HEK293 (cell line): ENCODE data around the gene ITPR3.

Experiments used
- GLI2 ChIP-seq: fragments of 450-650 bp; formaldehyde crosslinking; IDR thresholded peaks from 2 replicates; pipeline ENCODE4; 2017; ENCODE audit warnings: missing biosample characterization, missing genetic modification characterization, low read depth, borderline replicate concordance
- IKZF3 ChIP-seq: fragments of 450-650 bp; IDR thresholded peaks from 2 replicates; pipeline ENCODE4 v1.5.0; 2018; ENCODE audit warnings: missing biosample characterization, mild to moderate bottlenecking, missing genetic modification characterization, moderate library complexity
- KLF8 ChIP-seq: fragments of 450-650 bp; formaldehyde crosslinking; IDR thresholded peaks from 2 replicates; pipeline ENCODE4 v1.5.1; 2016; ENCODE audit warnings: missing biosample characterization, missing genetic modification characterization
- KLF9 ChIP-seq: fragments of 450-650 bp; formaldehyde crosslinking; IDR thresholded peaks from 2 replicates; pipeline ENCODE4 v1.5.1; 2016; ENCODE audit warnings: missing biosample characterization, missing genetic modification characterization, low read depth
- MEIS1 ChIP-seq: sonication (generic); formaldehyde crosslinking; IDR thresholded peaks from 2 replicates; pipeline ENCODE4 v1.8.1; 2022; ENCODE audit warnings: missing genetic modification reagents, mild to moderate bottlenecking, borderline replicate concordance
- MZF1 ChIP-seq: fragments of 450-650 bp; formaldehyde crosslinking; IDR thresholded peaks from 2 replicates; pipeline ENCODE4 v1.5.1; 2017; ENCODE audit warnings: missing biosample characterization, missing genetic modification characterization, borderline replicate concordance
- RBAK ChIP-seq: fragments of 450-650 bp; formaldehyde crosslinking; IDR thresholded peaks from 2 replicates; pipeline ENCODE4 v1.5.1; 2016; ENCODE audit warnings: missing biosample characterization, missing genetic modification characterization
- TCF7L2 ChIP-seq: IDR thresholded peaks from 2 replicates; pipeline ENCODE4 v1.6.1; 2011; ENCODE audit warnings: low read depth, mild to moderate bottlenecking, inconsistent platforms, low read length, moderate library complexity, borderline replicate concordance
- WT1 ChIP-seq: fragments of 450-650 bp; formaldehyde crosslinking; IDR thresholded peaks from 2 replicates; pipeline ENCODE4 v1.5.1; 2016; ENCODE audit warnings: missing biosample characterization, missing genetic modification characterization
- ZBTB1 ChIP-seq: fragments of 450-650 bp; formaldehyde crosslinking; IDR thresholded peaks from 2 replicates; pipeline ENCODE4 v1.5.1; 2016; ENCODE audit warnings: missing biosample characterization, missing genetic modification characterization
- ZFP37 ChIP-seq: fragments of 450-650 bp; formaldehyde crosslinking; IDR thresholded peaks from 2 replicates; pipeline ENCODE4 v1.5.1; 2016; ENCODE audit warnings: missing biosample characterization, missing genetic modification characterization
- ZNF133 ChIP-seq: fragments of 450-650 bp; formaldehyde crosslinking; IDR thresholded peaks from 2 replicates; pipeline ENCODE4 v1.5.1; 2016; ENCODE audit warnings: missing biosample characterization, missing genetic modification characterization
- ZNF2 ChIP-seq: fragments of 450-650 bp; formaldehyde crosslinking; IDR thresholded peaks from 2 replicates; pipeline ENCODE4 v1.5.1; 2016; ENCODE audit warnings: missing biosample characterization, missing genetic modification characterization
- ZNF24 ChIP-seq: fragments of 450-650 bp; formaldehyde crosslinking; IDR thresholded peaks from 2 replicates; pipeline ENCODE4 v1.5.1; 2016; ENCODE audit warnings: missing biosample characterization, missing genetic modification characterization
- ZNF266 ChIP-seq: fragments of 450-650 bp; formaldehyde crosslinking; IDR thresholded peaks from 2 replicates; pipeline ENCODE4 v1.5.1; 2016; ENCODE audit warnings: missing biosample characterization, missing genetic modification characterization, low read depth
- ZNF530 ChIP-seq: fragments of 450-650 bp; formaldehyde crosslinking; IDR thresholded peaks from 2 replicates; pipeline ENCODE4 v1.5.1; 2016; ENCODE audit warnings: low read depth, missing biosample characterization, missing genetic modification characterization
- ZNF558 ChIP-seq: fragments of 450-650 bp; formaldehyde crosslinking; IDR thresholded peaks from 2 replicates; pipeline ENCODE4 v1.5.1; 2016; ENCODE audit warnings: missing biosample characterization, missing genetic modification characterization
- ZNF585B ChIP-seq: fragments of 450-650 bp; formaldehyde crosslinking; IDR thresholded peaks from 2 replicates; pipeline ENCODE4 v1.5.1; 2016; ENCODE audit warnings: missing biosample characterization, missing genetic modification characterization
- ZNF624 ChIP-seq: fragments of 450-650 bp; formaldehyde crosslinking; IDR thresholded peaks from 2 replicates; pipeline ENCODE4 v1.5.1; 2017; ENCODE audit warnings: missing biosample characterization, missing genetic modification characterization
- ZNF658 ChIP-seq: fragments of 450-650 bp; formaldehyde crosslinking; IDR thresholded peaks from 2 replicates; pipeline ENCODE4; 2016; ENCODE audit warnings: missing biosample characterization, missing genetic modification characterization
- TF ChIP-seq, protein P1 (sequence below): fragments of 450-650 bp; formaldehyde crosslinking; IDR thresholded peaks from 2 replicates; pipeline ENCODE4 v1.5.1; 2016; ENCODE audit warnings: missing biosample characterization, missing genetic modification characterization
- TF ChIP-seq, protein P2 (sequence below): fragments of 450-650 bp; formaldehyde crosslinking; IDR thresholded peaks from 2 replicates; pipeline ENCODE4 v1.5.1; 2016; ENCODE audit warnings: missing biosample characterization, missing genetic modification characterization
- TF ChIP-seq, protein P3 (sequence below): fragments of 450-650 bp; formaldehyde crosslinking; IDR thresholded peaks from 2 replicates; pipeline ENCODE4 v1.5.1; 2016; ENCODE audit warnings: missing biosample characterization, missing genetic modification characterization
- TF ChIP-seq, protein P4 (sequence below): fragments of 450-650 bp; formaldehyde crosslinking; IDR thresholded peaks from 2 replicates; pipeline ENCODE4 v1.5.1; 2016; ENCODE audit warnings: missing biosample characterization, missing genetic modification characterization
- TF ChIP-seq, protein P5 (sequence below): fragments of 450-650 bp; formaldehyde crosslinking; IDR thresholded peaks from 2 replicates; pipeline ENCODE4 v1.5.1; 2017; ENCODE audit warnings: missing biosample characterization, missing genetic modification characterization
- TF ChIP-seq, protein P6 (sequence below): fragments of 450-650 bp; formaldehyde crosslinking; IDR thresholded peaks from 2 replicates; pipeline ENCODE4 v1.5.1; 2016; ENCODE audit warnings: missing biosample characterization, missing genetic modification characterization
- TF ChIP-seq, protein P7 (sequence below): fragments of 450-650 bp; IDR thresholded peaks from 2 replicates; pipeline ENCODE4 v1.5.1; 2018; ENCODE audit warnings: missing biosample characterization, missing genetic modification characterization

ITPR3 gene

DNA sequence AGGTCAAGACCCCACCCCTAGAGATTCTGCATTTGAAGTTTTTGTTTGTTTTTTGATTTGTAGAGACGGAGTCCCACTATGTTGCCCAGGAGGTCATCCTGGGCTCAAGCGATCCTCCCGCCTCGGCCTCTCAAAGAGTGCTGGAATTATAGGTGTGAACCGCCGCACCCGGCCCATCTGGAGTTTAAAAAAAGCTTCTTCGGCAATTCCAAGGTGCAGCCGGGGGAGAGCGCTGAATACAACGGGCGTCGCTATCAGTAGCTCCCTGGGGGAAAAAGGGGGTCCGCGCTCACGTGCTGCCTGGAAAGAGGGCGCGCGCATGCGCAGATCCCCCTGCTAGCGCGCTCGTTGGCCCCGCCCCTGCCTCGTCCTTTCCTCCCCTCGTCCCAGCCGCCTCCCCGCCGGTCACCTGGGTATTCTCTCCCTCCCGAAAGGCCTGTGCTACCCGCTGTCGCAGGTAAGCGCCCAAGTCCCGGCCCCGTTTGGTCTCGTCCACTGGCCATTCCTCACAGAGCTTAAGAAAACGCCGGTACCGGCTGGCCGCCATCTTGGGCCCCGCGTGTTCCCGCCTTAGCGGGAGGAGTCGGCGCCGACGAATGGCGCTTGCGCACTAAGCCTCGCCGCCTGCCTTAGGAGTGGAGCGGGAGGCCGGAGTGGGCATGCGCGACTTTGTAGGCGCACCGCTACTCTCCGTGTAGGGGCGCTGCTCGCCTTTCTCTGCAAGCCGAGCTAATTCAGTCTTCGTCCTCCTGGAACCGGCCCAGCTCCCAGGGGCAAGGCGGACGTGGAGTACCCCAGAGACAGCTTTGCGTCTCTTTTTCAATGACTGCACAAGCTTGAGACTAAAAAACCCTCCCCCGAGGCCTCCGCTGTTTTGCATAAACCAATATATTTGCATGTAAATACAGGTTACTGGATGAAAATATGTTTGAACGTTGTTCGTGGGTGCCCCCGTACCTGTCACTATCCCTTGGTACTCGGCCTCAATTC lies 90.3 kb downstream of the ITPR3 start, which contains the start of gene UQCC2 (continued):
- no peak for TF ChIP-seq ZNF24 (tag by site-specific recombination)
- no peak for TF ChIP-seq ZNF133 (tag by site-specific recombination)
- 0 out of 2 replicates have a peak, but pooled peaks have one; percentile 54 for TF ChIP-seq ZNF2 (tag by site-specific recombination)
- TF ChIP-seq ZBTB1 (tag by site-specific recombination), result no peak
- no peak for TF ChIP-seq RBAK
- TF ChIP-seq KLF8, result peak; percentile 86
- no peak for TF ChIP-seq ZNF266 (tag by site-specific recombination)
- no peak for TF ChIP-seq TCF7L2
- 0 out of 2 replicates have a peak, but pooled peaks have one; percentile 43 for TF ChIP-seq ZFP37 (tag by site-specific recombination)
- TF ChIP-seq, protein P1, sequence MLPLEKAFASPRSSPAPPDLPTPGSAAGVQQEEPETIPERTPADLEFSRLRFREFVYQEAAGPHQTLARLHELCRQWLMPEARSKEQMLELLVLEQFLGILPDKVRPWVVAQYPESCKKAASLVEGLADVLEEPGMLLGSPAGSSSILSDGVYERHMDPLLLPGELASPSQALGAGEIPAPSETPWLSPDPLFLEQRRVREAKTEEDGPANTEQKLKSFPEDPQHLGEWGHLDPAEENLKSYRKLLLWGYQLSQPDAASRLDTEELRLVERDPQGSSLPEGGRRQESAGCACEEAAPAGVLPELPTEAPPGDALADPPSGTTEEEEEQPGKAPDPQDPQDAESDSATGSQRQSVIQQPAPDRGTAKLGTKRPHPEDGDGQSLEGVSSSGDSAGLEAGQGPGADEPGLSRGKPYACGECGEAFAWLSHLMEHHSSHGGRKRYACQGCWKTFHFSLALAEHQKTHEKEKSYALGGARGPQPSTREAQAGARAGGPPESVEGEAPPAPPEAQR (tag by site-specific recombination), result no peak
- no peak for TF ChIP-seq GLI2 (tag by site-specific recombination)
- no peak for TF ChIP-seq ZNF558 (tag by site-specific recombination)
- TF ChIP-seq, protein P2, sequence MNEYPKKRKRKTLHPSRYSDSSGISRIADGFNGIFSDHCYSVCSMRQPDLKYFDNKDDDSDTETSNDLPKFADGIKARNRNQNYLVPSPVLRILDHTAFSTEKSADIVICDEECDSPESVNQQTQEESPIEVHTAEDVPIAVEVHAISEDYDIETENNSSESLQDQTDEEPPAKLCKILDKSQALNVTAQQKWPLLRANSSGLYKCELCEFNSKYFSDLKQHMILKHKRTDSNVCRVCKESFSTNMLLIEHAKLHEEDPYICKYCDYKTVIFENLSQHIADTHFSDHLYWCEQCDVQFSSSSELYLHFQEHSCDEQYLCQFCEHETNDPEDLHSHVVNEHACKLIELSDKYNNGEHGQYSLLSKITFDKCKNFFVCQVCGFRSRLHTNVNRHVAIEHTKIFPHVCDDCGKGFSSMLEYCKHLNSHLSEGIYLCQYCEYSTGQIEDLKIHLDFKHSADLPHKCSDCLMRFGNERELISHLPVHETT (tag by site-specific recombination), result peak; percentile 69; the same call in 1 of the 2 replicates
- TF ChIP-seq ZNF624, result no peak
- no peak for TF ChIP-seq ZNF530 (tag by site-specific recombination)
- TF ChIP-seq WT1, result peak; percentile 71; the same call in 1 of the 2 replicates
- TF ChIP-seq, protein P3, sequence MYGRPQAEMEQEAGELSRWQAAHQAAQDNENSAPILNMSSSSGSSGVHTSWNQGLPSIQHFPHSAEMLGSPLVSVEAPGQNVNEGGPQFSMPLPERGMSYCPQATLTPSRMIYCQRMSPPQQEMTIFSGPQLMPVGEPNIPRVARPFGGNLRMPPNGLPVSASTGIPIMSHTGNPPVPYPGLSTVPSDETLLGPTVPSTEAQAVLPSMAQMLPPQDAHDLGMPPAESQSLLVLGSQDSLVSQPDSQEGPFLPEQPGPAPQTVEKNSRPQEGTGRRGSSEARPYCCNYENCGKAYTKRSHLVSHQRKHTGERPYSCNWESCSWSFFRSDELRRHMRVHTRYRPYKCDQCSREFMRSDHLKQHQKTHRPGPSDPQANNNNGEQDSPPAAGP (tag by site-specific recombination), result peak; percentile 78
- no peak for TF ChIP-seq MEIS1 (CRISPR knock-in tag)
- no peak; the same call in 1 of the 2 replicates for TF ChIP-seq ZNF585B (tag by site-specific recombination)
- TF ChIP-seq, protein P4, sequence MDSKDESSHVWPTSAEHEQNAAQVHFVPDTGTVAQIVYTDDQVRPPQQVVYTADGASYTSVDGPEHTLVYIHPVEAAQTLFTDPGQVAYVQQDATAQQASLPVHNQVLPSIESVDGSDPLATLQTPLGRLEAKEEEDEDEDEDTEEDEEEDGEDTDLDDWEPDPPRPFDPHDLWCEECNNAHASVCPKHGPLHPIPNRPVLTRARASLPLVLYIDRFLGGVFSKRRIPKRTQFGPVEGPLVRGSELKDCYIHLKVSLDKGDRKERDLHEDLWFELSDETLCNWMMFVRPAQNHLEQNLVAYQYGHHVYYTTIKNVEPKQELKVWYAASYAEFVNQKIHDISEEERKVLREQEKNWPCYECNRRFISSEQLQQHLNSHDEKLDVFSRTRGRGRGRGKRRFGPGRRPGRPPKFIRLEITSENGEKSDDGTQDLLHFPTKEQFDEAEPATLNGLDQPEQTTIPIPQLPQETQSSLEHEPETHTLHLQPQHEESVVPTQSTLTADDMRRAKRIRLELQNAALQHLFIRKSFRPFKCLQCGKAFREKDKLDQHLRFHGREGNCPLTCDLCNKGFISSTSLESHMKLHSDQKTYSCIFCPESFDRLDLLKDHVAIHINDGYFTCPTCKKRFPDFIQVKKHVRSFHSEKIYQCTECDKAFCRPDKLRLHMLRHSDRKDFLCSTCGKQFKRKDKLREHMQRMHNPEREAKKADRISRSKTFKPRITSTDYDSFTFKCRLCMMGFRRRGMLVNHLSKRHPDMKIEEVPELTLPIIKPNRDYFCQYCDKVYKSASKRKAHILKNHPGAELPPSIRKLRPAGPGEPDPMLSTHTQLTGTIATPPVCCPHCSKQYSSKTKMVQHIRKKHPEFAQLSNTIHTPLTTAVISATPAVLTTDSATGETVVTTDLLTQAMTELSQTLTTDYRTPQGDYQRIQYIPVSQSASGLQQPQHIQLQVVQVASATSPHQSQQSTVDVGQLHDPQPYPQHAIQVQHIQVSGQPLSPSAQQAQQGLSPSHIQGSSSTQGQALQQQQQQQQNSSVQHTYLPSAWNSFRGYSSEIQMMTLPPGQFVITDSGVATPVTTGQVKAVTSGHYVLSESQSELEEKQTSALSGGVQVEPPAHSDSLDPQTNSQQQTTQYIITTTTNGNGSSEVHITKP (tag by site-specific recombination), result peak; percentile 91
- TF ChIP-seq ZNF658 (tag by site-specific recombination), result no peak
- TF ChIP-seq, protein P5, sequence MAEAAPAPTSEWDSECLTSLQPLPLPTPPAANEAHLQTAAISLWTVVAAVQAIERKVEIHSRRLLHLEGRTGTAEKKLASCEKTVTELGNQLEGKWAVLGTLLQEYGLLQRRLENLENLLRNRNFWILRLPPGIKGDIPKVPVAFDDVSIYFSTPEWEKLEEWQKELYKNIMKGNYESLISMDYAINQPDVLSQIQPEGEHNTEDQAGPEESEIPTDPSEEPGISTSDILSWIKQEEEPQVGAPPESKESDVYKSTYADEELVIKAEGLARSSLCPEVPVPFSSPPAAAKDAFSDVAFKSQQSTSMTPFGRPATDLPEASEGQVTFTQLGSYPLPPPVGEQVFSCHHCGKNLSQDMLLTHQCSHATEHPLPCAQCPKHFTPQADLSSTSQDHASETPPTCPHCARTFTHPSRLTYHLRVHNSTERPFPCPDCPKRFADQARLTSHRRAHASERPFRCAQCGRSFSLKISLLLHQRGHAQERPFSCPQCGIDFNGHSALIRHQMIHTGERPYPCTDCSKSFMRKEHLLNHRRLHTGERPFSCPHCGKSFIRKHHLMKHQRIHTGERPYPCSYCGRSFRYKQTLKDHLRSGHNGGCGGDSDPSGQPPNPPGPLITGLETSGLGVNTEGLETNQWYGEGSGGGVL (tag by site-specific recombination), result no peak
- TF ChIP-seq, protein P6, sequence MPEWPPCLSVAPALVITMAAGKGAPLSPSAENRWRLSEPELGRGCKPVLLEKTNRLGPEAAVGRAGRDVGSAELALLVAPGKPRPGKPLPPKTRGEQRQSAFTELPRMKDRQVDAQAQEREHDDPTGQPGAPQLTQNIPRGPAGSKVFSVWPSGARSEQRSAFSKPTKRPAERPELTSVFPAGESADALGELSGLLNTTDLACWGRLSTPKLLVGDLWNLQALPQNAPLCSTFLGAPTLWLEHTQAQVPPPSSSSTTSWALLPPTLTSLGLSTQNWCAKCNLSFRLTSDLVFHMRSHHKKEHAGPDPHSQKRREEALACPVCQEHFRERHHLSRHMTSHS (tag by site-specific recombination), result 0 out of 2 replicates have a peak, but pooled peaks have one; percentile 7
- TF ChIP-seq, protein P7, sequence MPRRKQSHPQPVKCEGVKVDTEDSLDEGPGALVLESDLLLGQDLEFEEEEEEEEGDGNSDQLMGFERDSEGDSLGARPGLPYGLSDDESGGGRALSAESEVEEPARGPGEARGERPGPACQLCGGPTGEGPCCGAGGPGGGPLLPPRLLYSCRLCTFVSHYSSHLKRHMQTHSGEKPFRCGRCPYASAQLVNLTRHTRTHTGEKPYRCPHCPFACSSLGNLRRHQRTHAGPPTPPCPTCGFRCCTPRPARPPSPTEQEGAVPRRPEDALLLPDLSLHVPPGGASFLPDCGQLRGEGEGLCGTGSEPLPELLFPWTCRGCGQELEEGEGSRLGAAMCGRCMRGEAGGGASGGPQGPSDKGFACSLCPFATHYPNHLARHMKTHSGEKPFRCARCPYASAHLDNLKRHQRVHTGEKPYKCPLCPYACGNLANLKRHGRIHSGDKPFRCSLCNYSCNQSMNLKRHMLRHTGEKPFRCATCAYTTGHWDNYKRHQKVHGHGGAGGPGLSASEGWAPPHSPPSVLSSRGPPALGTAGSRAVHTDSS (tag by site-specific recombination), result no peak
- no peak for TF ChIP-seq MZF1
- TF ChIP-seq IKZF3 (tag by site-specific recombination), result 0 out of 2 replicates have a peak, but pooled peaks have one; percentile 22
- peak; percentile 63 for TF ChIP-seq KLF9 (tag by site-specific recombination)
